Astrocyte (in vitro differentiated cells and primary cell): ENCODE results near the gene RPS6KB2. TPM values are rescaled to one million over a fixed set of nuclear protein-coding genes. Genes with fewer than 3 reads are reported as not detected.
A peak's percentile ranks its signal among the peaks of the same experiment; 100 is the strongest.

ENCODE experiments used
- DNase-seq: peaks from one replicate; pipeline ENCODE4 v3.0.0-alpha.2; 2010; ENCODE audit warnings: low read depth
- FAIRE-seq: peaks from 2 replicates; lab custom pipeline; 2011; peaks lifted over from hg19 to GRCh38; lab: Jason Lieb, UNC
- H2AFZ ChIP-seq: 2 replicates; pipeline ENCODE4 v1.6.0; 2012; ENCODE audit warnings: low read depth, low read length, inconsistent platforms
- H3K27ac ChIP-seq: 2 replicates; pipeline ENCODE4 v1.5.1; 2011; ENCODE audit warnings: low read depth, low read length, inconsistent platforms
- H3K27me3 ChIP-seq: 2 replicates; pipeline ENCODE4 v1.6.0; 2011; ENCODE audit warnings: low read length, inconsistent platforms; ENCODE audit not compliant: insufficient read depth
- H3K36me3 ChIP-seq: 2 replicates; pipeline ENCODE4 v1.5.1; 2011; ENCODE audit warnings: low read length, inconsistent platforms; ENCODE audit not compliant: insufficient read depth
- H3K4me1 ChIP-seq: 2 replicates; pipeline ENCODE4 v1.5.1; 2011; ENCODE audit warnings: low read length, inconsistent platforms; ENCODE audit not compliant: insufficient read depth
- H3K4me2 ChIP-seq: 2 replicates; pipeline ENCODE4 v1.6.0; 2012; ENCODE audit warnings: low read length, inconsistent platforms
- H3K4me3 ChIP-seq: 2 replicates; pipeline ENCODE4 v1.5.1; 2011; ENCODE audit warnings: low read depth, mild to moderate bottlenecking, low read length, inconsistent platforms; ENCODE audit not compliant: insufficient read depth
- H3K79me2 ChIP-seq: 2 replicates; pipeline ENCODE4 v1.6.0; 2012; ENCODE audit warnings: mild to moderate bottlenecking, low read length, inconsistent platforms; ENCODE audit not compliant: insufficient read depth
- H3K9ac ChIP-seq: 2 replicates; pipeline ENCODE4 v1.6.0; 2012; ENCODE audit warnings: mild to moderate bottlenecking, low read length, inconsistent platforms
- H3K9me3 ChIP-seq: 2 replicates; pipeline ENCODE4 v1.5.1; 2012; ENCODE audit warnings: low read depth, mild to moderate bottlenecking, low read length, inconsistent platforms; ENCODE audit not compliant: insufficient read depth
- H4K20me1 ChIP-seq: 2 replicates; pipeline ENCODE4 v1.6.0; 2012; ENCODE audit warnings: low read length, inconsistent platforms; ENCODE audit not compliant: insufficient read depth
- H3K27ac Mint-ChIP-seq: one replicate; pipeline ENCODE4 v1.8.0; 2021; ENCODE audit warnings: mild to moderate bottlenecking, mixed read lengths; ENCODE audit not compliant: unreplicated experiment
- H3K27me3 Mint-ChIP-seq: one replicate; pipeline ENCODE4 v1.8.0; 2021; ENCODE audit warnings: low read depth, mixed read lengths; ENCODE audit not compliant: unreplicated experiment
- H3K36me3 Mint-ChIP-seq: one replicate; pipeline ENCODE4 v1.8.0; 2021; ENCODE audit warnings: low read depth, mixed read lengths; ENCODE audit not compliant: unreplicated experiment
- H3K4me1 Mint-ChIP-seq: one replicate; pipeline ENCODE4 v1.8.0; 2021; ENCODE audit warnings: low read depth, mixed read lengths; ENCODE audit not compliant: unreplicated experiment
- H3K4me3 Mint-ChIP-seq: one replicate; pipeline ENCODE4 v1.8.0; 2021; ENCODE audit warnings: mild to moderate bottlenecking, moderate library complexity, mixed read lengths; ENCODE audit not compliant: unreplicated experiment
- H3K9me3 Mint-ChIP-seq: one replicate; pipeline ENCODE4 v1.8.0; 2021; ENCODE audit warnings: mild to moderate bottlenecking, mixed read lengths; ENCODE audit not compliant: unreplicated experiment
- CTCF ChIP-seq: IDR thresholded peaks from 2 replicates; pipeline ENCODE4 v1.5.1; 2011; ENCODE audit warnings: low read depth, mild to moderate bottlenecking, inconsistent platforms, low read length, moderate library complexity; ENCODE audit not compliant: insufficient read depth
- EZH2 ChIP-seq: IDR thresholded peaks from 2 replicates; pipeline ENCODE4 v1.6.1; 2012; ENCODE audit warnings: mild to moderate bottlenecking, low read length, inconsistent platforms; ENCODE audit not compliant: insufficient read depth
- total RNA-seq: library from RNA; stranded (reverse); gene quantifications from 2 replicates; pipeline ENCODE4 v1.2.1, GENCODE V29; 2021

RPS6KB2 gene
- total RNA-seq, 1 donor from 2014 or later = 52.9 TPM

- Histone ChIP-seq H3K4me2 (peak within 1 kb of the TSS; percentile 97), H3K27ac (peak within 1 kb of the TSS; percentile 72), H3K27me3 (no peaks in the 10 kb centered on the region), H3K9ac (peak within 1 kb of the TSS; percentile 85), H3K9me3 (no peaks in the 10 kb centered on the region), H3K4me1 (peaks cover 10% of the 10 kb centered on the region), H3K4me3 (peak within 1 kb of the TSS; percentile 74), H3K36me3 (no peaks in the 10 kb centered on the region), H4K20me1 (peaks cover 11% of the 10 kb centered on the region), H3K79me2 (peaks cover 14% of the 10 kb centered on the region), H2AFZ (peak within 1 kb of the TSS; percentile 91)
- peaks cover 10% of the 10 kb centered on the region for H3K4me1 Mint-ChIP-seq
- H3K4me3 Mint-ChIP-seq = peak within 1 kb of the TSS; percentile 90
- H3K9me3 Mint-ChIP-seq = no peaks in the 10 kb centered on the region
- peak; percentile 75 for DNase-seq
- H3K36me3 Mint-ChIP-seq = peaks cover 7% of the 10 kb centered on the region
- no peaks in the 10 kb centered on the region for H3K27me3 Mint-ChIP-seq
- TF ChIP-seq CTCF (no peak), EZH2 (no peak)
- no peak for FAIRE-seq
- H3K27ac Mint-ChIP-seq = peak within 1 kb of the TSS; percentile 92
Observed at GRCh38 chr11:67391304-67392182, 36.8 kb upstream of the RPS6KB2 start, which contains the start of gene RAD9A. RAD9A (plus strand) TSS chr11:67391986; CDS start chr11:67392045, 59 bp downstream.

- peak overlapping the region; percentile 90 for H3K4me3 Mint-ChIP-seq
- peaks cover 8% of the 10 kb centered on the region for H3K36me3 Mint-ChIP-seq
- Histone ChIP-seq H3K9ac (peak overlapping the region; percentile 85), H3K4me1 (peaks cover 10% of the 10 kb centered on the region), H3K9me3 (no peaks in the 10 kb centered on the region), H4K20me1 (peaks cover 11% of the 10 kb centered on the region), H3K4me2 (peak overlapping the region; percentile 97), H3K27ac (no peak overlapping the region), H3K36me3 (no peaks in the 10 kb centered on the region), H2AFZ (peak overlapping the region; percentile 91), H3K4me3 (peak overlapping the region; percentile 74), H3K27me3 (no peaks in the 10 kb centered on the region), H3K79me2 (peaks cover 14% of the 10 kb centered on the region)
- FAIRE-seq (no peak), DNase-seq (no peak)
- H3K4me1 Mint-ChIP-seq = peaks cover 10% of the 10 kb centered on the region
- H3K27ac Mint-ChIP-seq = peak overlapping the region; percentile 92
- no peaks in the 10 kb centered on the region for H3K9me3 Mint-ChIP-seq
- H3K27me3 Mint-ChIP-seq = no peaks in the 10 kb centered on the region
- TF ChIP-seq CTCF (no peak), EZH2 (no peak)
Observed at GRCh38 chr11:67392183-67392715, 36.0 kb upstream of the RPS6KB2 start.
